K562 (cell line): ENCODE data around the gene SUSD3. TPM values are rescaled to one million over a fixed set of nuclear protein-coding genes. Genes with fewer than 3 reads are reported as not detected.

Source experiments
- ATF6 ChIP-seq: sonication (generic); formaldehyde crosslinking; IDR thresholded peaks from 2 replicates; pipeline ENCODE4 v1.4.0; 2020; ENCODE audit warnings: mild to moderate bottlenecking, missing genetic modification reagents
- ETS1 ChIP-seq: conservative IDR thresholded peaks from 2 replicates; pipeline ENCODE4 v1.6.1; 2011; ENCODE audit warnings: low read depth, mild to moderate bottlenecking, low read length; ENCODE audit not compliant: control insufficient read depth
- HEY1 ChIP-seq: fragments of 250-450 bp; sonication (Bioruptor Pico); IDR thresholded peaks from 2 replicates; pipeline ENCODE4 v1.5.0; 2020; ENCODE audit warnings: mild to moderate bottlenecking, moderate library complexity, borderline replicate concordance
- KDM2B ChIP-seq: fragments of 250-450 bp; sonication (Bioruptor Pico); IDR thresholded peaks from 2 replicates; pipeline ENCODE4 v1.8.0; 2021; ENCODE audit warnings: mild to moderate bottlenecking, moderate library complexity
- MAFG ChIP-seq: fragments of 450-650 bp; conservative IDR thresholded peaks from 2 replicates; pipeline ENCODE4 v1.6.1; 2016; ENCODE audit warnings: missing genetic modification characterization, missing compliant biosample characterization
- REST ChIP-seq, 2 experiments: fragments of 450-650 bp; formaldehyde crosslinking in 1 of 2; IDR thresholded peaks; 2 replicates each; pipeline versions ENCODE4 v1.4.0 to v1.6.1; 2014 to 2020; ENCODE audit warnings: mild to moderate bottlenecking in 2 of 2, borderline replicate concordance in 1 of 2, low read depth in 1 of 2
- STAG1 ChIP-seq: sonication (generic); formaldehyde crosslinking; IDR thresholded peaks from 2 replicates; pipeline ENCODE4 v1.5.0; 2020; ENCODE audit warnings: missing genetic modification reagents, borderline replicate concordance
- TEAD4 ChIP-seq, 2 experiments: sonication (generic) in 1 of 2; formaldehyde crosslinking in 1 of 2; IDR thresholded peaks; 2 replicates each; pipeline versions ENCODE4 v1.6.1 to v1.8.0; 2012 to 2022; ENCODE audit warnings: borderline replicate concordance in 1 of 2, inconsistent platforms in 1 of 2, low read length in 1 of 2, mild to moderate bottlenecking in 1 of 2, missing genetic modification reagents in 1 of 2
- ZNF143 ChIP-seq: sonication (generic); formaldehyde crosslinking; IDR thresholded peaks from 2 replicates; pipeline ENCODE4 v1.9.0; 2022; ENCODE audit warnings: mild to moderate bottlenecking, missing genetic modification reagents
- ZNF644 ChIP-seq: fragments of 200-800 bp; sonication (Bioruptor generic); IDR thresholded peaks from 2 replicates; pipeline ENCODE4 v1.6.1; 2016; ENCODE audit warnings: low read depth, missing genetic modification characterization, missing compliant biosample characterization
- polyA plus RNA-seq, 8 experiments: library from polyadenylated mRNA; depleted of rRNA in 4 of 8; stranded (reverse) in 5 of 8; unstranded in 3 of 8; fragments of >200 nt; fragmentation: Nextera tagmentation in 2 of 8; fragmentation: Illumina TruSeq in 1 of 8; extraction: Ambion mirVana in 2 of 8; extraction: Trizol in 1 of 8; gene quantifications; 2 replicates each; pipeline versions ENCODE4 v1.2.1 to v1.2.3, GENCODE V29; 2011 to 2014; ENCODE audit warnings: inconsistent platforms in 1 of 8, missing spikeins in 1 of 8
- total RNA-seq, 7 experiments: library from RNA; depleted of rRNA in 6 of 7; stranded (reverse); fragments of >200 nt in 6 of 7; fragmentation: Illumina TruSeq in 2 of 7; extraction: Trizol in 2 of 7; gene quantifications; 2 replicates each; pipeline versions ENCODE4 v1.2.1 to v1.2.3, GENCODE V29; 2011 to 2021; ENCODE audit warnings: low replicate concordance in 1 of 7

Gene SUSD3
- total and polyA plus RNA-seq, 9 of the 15 experiments (the other 6 are each of a cell fraction or from before 2014, with no cell fraction given): 1.3 to 21.7 (median 11.4) TPM

- no peak for TF ChIP-seq ETS1
- TF ChIP-seq TEAD4 (IDR thresholded peaks at IDR 0.05; ENCODE audit: low read length): no peak
- no peak for TF ChIP-seq TEAD4 (CRISPR knock-in tag; IDR thresholded peaks at IDR 0.05; ENCODE audit: borderline replicate concordance)
- no peak for TF ChIP-seq HEY1
- TF ChIP-seq MAFG (tag): no peak
- TF ChIP-seq REST (IDR thresholded peaks at IDR 0.05; ENCODE audit: borderline replicate concordance): no peak
- TF ChIP-seq REST (CRISPR knock-in tag; IDR thresholded peaks at IDR 0.05; ENCODE audit: low read depth): no peak
- TF ChIP-seq STAG1 (CRISPR knock-in tag): no peak
- TF ChIP-seq KDM2B (CRISPR knock-in tag): no peak
- no peak for TF ChIP-seq ZNF143 (CRISPR knock-in tag)
- TF ChIP-seq ATF6 (CRISPR knock-in tag): no peak
- no peak for TF ChIP-seq ZNF644 (tag)
Observed at GRCh38 chr9:93061260-93061751, 2.8 kb downstream of the SUSD3 start (continued).
